ENCODE measurements around the gene APOBEC3C. TPM values are rescaled to one million over a fixed set of nuclear protein-coding genes. Genes with fewer than 3 reads are reported as not detected.
"Not testable (repeated sequence)": the region's sequence is repeated elsewhere in the genome, so short reads cannot be mapped to it uniquely, and the experiment has no call there.

Gene APOBEC3C
- total and polyA plus RNA-seq, 2 of the 4 experiments (the other 2 are of a cell fraction), result 6.6 to 32.0 TPM

DNA sequence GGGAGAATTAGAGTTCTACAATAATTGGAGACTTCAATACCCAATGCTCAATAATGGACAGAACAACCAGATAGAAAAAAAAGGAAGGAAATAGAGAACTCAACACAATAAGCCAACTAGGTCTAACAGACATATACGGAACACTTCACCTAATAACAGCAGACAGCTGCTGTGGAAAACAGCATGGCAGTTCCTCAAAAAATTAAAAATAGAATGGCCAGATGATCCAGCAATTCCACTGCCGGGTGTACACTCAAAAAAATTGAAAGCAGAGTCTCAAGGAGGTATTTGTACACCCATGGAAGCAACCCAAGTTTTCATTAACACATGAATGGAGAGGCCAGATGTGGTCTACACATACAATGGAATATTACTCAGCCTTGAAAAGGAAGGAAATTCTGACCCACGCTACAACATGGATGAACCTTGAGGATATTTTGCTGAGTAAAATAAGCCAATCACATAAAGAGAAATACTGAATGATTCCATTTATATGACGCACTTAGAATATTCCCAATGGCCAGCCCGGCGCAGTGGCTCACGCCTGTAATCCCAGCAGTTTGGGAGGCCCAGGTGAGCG, 5.7 kb upstream of the APOBEC3C start:
- H3K4me2 ChIP-seq (ENCODE audit: low read depth, low read length); H3K23ac ChIP-seq (ENCODE audit: low read depth, low read length); H3K14ac ChIP-seq (replicated peaks; ENCODE audit: low read depth, low read length); H2AFZ ChIP-seq (replicated peaks; ENCODE audit: low read length, poor library complexity); H4K91ac ChIP-seq (ENCODE audit: insufficient read depth, low read depth, low read length); H2BK15ac ChIP-seq (ENCODE audit: low read depth, low read length); dilution Hi-C loops (cut with HindIII; ENCODE audit: low sequenced_read_pairs, unreplicated experiment); H3K9me1 ChIP-seq (ENCODE audit: insufficient read depth, low read length); H3K9me3 ChIP-seq (ENCODE audit: control insufficient read depth, insufficient read depth, low read length); H2AK5ac ChIP-seq (ENCODE audit: low read depth, low read length); H3K9ac ChIP-seq (ENCODE audit: low read depth, low read length); H3K27me3 ChIP-seq (ENCODE audit: control insufficient read depth, insufficient read depth, low read length); H2BK5ac ChIP-seq (ENCODE audit: low read depth, low read length, poor library complexity, severe bottlenecking); H3K18ac ChIP-seq (ENCODE audit: low read depth, low read length); H3K36me3 ChIP-seq (ENCODE audit: control insufficient read depth, insufficient read depth, low read length); H3K4me3 ChIP-seq (ENCODE audit: insufficient read depth, low read depth, low read length); H2BK20ac ChIP-seq (ENCODE audit: low read depth, low read length); H3K27ac ChIP-seq (ENCODE audit: insufficient read depth, low read length); BruUV-seq (replicated peaks); H3K4ac ChIP-seq (ENCODE audit: low read depth, low read length); H2BK120ac ChIP-seq (ENCODE audit: low read depth, low read length); H4K8ac ChIP-seq (ENCODE audit: low read depth in 2 of 2, low read length in 2 of 2); H2AK9ac ChIP-seq (replicated peaks; ENCODE audit: low read depth, low read length, poor library complexity); H3K4me1 ChIP-seq (ENCODE audit: control insufficient read depth, insufficient read depth, low read length); H4K5ac ChIP-seq (ENCODE audit: low read depth, low read length); POLR2A ChIA-PET (ENCODE audit: unreplicated experiment); DNase-seq; H3K79me1 ChIP-seq (ENCODE audit: low read depth in 1 of 2, low read length in 2 of 2); H3K56ac ChIP-seq (ENCODE audit: extremely low read depth, insufficient read depth, low read length); ATAC-seq (ENCODE audit: low read depth); H4K20me1 ChIP-seq (ENCODE audit: insufficient read depth, low read length): not testable (repeated sequence)
- WGBS, 2 experiments (ENCODE audit: extremely low coverage in 2 of 2, insufficient read length in 1 of 2), result 83% methylated on average over 1 of the region's 8 CpGs; no CpG with 5 or more reads in 1 of the 2 experiments
- intact Hi-C loops (cut with micrococcal nuclease) (loop anchor here (10.0 kb wide), 1 partner anchor 306 kb away; the partner anchor contains the start of gene RPL3), in situ Hi-C loops (cut with MboI; ENCODE audit: low sequenced_read_pairs) (loop anchor here (10.0 kb wide), 2 partner anchors 244 to 306 kb away; partner anchors contain the start of gene RPL3)
- CTCF ChIA-PET, result interaction anchor here (0.7 to 1.1 kb wide), 3 partner anchors 37 to 257 kb away, joined by 3 to 4 read pairs (median 4); no protein-coding TSS in a partner anchor
